ENCODE measurements around the gene FARS2. TPM values are rescaled to one million over a fixed set of nuclear protein-coding genes. Genes with fewer than 3 reads are reported as not detected.

FARS2 gene
- total and polyA plus RNA-seq, 9 of the 15 experiments (the other 6 are each of a cell fraction or from before 2014, with no cell fraction given), result 16.5 to 62.2 (median 27.0) TPM

DNA sequence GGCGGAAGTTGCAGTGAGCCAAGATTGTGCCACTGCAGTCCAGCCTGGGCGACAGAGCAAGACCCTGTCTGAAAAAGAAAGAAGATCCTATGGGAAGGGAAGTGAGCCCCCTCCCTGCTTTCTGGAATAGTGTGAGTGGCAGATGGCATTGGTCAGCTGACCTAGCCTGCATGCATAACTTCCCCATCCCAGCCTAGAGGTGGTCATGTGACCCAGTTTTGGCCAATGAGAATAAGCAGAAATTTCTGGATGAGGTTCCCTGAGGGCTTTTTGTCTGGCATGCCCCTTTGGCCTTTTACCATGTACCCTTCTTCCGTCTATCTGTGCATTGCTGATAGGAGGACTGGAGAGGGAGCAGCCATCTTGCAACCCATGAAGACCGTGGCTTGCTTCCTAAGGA, 476.1 kb downstream of the FARS2 start:
- DNase-seq (ENCODE audit: extremely low read depth in 1 of 4, low spot score in 3 of 4) (peak in 3 of 4 experiments; percentile 27 to 44 (median 42)), FAIRE-seq (no peak), ATAC-seq (no peak)
- no peaks in the 10 kb centered on the region for H3K36me3 ChIP-seq (ENCODE audit: control insufficient read depth, insufficient read depth, low read length)
- no TSS peak for BruUV-seq (replicated peaks)
- H4K20me1 ChIP-seq (replicated peaks; ENCODE audit: control insufficient read depth, insufficient read depth, low read length), result no peaks in the 10 kb centered on the region
- no peak overlapping the region for H3K4me3 ChIP-seq
- H3K27ac ChIP-seq (ENCODE audit: extremely low read depth, low read depth, low read length), result no peak overlapping the region
- POLR2A ChIA-PET, result no interaction called here
- no peak overlapping the region for H3K9ac ChIP-seq (ENCODE audit: insufficient read depth in 1 of 2, low read depth in 2 of 2, low read length in 2 of 2)
- no peak overlapping the region for H2AFZ ChIP-seq (ENCODE audit: low read depth, low read length)
- H3K79me2 ChIP-seq (ENCODE audit: control insufficient read depth, insufficient read depth, low read length), result no peaks in the 10 kb centered on the region
- 64% methylated on average over 4 of the region's 4 CpGs for WGBS (ENCODE audit: insufficient coverage, low coverage, missing lambda C conversion rate)
- H3K27me3 ChIP-seq (ENCODE audit: control insufficient read depth in 2 of 2, insufficient read depth in 2 of 2, low read length in 2 of 2), result peaks cover 0 to 4% of the 10 kb centered on the region in 2 experiments; a peak in 1 of 5 replicates
- H3K9me1 ChIP-seq (ENCODE audit: control insufficient read depth, insufficient read depth, low read length), result no peaks in the 10 kb centered on the region
- CTCF ChIA-PET (ENCODE audit: low intra/inter-chr PET ratio), result no interaction called here
- in situ Hi-C loops (cut with MboI), result no loop called here
- intact Hi-C loops (cut with micrococcal nuclease), result no loop called here
- no peaks in the 10 kb centered on the region for H3K4me1 ChIP-seq (replicated peaks in 1 of 2; ENCODE audit: control insufficient read depth in 2 of 2, insufficient read depth in 2 of 2, low read length in 2 of 2)
- H3K9me3 ChIP-seq (replicated peaks; ENCODE audit: control insufficient read depth, insufficient read depth, low read depth, low read length), result no peaks in the 10 kb centered on the region
- no peak overlapping the region for H3K4me2 ChIP-seq (ENCODE audit: insufficient read depth, low read length)
- TF ChIP-seq, protein P1, sequence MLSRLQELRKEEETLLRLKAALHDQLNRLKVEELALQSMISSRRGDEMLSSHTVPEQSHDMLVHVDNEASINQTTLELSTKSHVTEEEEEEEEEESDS (CRISPR knock-in tag; IDR thresholded peaks at IDR 0.05), result no peak
- TF ChIP-seq ZEB2 (IDR thresholded peaks at IDR 0.05) (no peak), PKNOX1 (IDR thresholded peaks at IDR 0.05) (peak; percentile 50; the same call in 1 of the 2 replicates), NFYB (IDR thresholded peaks at IDR 0.05; ENCODE audit: extremely low read depth, insufficient read length) (peak; percentile 52), TFE3 (CRISPR knock-in tag; IDR thresholded peaks at IDR 0.05) (peak; percentile 90), MGA (IDR thresholded peaks at IDR 0.05) (no peak), KDM2B (CRISPR knock-in tag; IDR thresholded peaks at IDR 0.05) (no peak), SMARCB1 (IDR thresholded peaks at IDR 0.05; ENCODE audit: insufficient read length, low read depth) (no peak)
